ENCODE data around the gene GNAI2. TPM values are rescaled to one million over a fixed set of nuclear protein-coding genes. Genes with fewer than 3 reads are reported as not detected.

Gene GNAI2
- total RNA-seq, 1 experiment from 2014 or later, result 185 TPM

DNA sequence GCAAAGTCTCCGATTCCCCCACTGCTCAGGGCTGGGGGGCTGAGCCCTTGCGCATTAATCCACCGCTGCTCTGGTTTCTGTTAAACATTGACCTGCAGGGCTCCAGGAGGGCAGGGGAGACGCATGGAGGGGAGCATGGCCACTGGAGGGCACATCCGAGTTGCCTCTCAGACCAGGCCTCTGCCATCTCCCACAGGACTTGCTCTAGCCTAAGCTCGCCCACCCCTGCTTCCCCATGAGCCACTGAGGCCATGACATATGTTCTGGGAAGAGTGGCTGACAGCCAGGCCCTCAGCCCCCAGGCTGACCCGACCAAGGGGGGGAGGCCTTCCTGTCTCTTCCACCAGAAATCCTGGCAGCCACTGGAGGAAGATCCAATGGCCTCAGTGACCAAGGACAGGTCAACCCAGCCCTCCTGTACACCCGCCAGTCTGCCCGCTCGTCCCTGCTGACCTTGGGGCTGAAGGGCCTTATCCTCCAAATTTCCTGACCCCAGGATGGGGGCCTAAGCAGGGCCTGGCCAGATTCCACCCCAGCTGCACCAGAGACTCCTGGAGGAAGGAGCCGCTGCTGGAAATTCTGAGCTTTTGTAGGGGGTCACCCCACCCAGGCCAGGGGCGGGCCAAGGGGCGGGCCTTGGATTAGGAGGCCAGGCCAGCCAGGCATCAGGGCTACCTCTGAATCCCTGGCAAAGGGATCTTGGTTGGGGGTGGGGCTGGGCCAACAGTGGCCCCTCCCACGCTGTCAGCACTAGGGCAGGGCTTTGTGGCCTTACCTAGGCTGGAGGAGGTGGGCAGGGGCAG is 67.2 kb downstream of the GNAI2 start, which contains the start of gene HYAL1:
TSS of gene HYAL1 (minus strand) at position 562 of the 803 bp plus-strand sequence. CDS start 618 bp downstream, outside the sequence.
- Mint-ChIP-seq H3K36me3 (peaks cover 10% of the 10 kb centered on the region; the same call in 1 of the 2 replicates), H3K4me3 (peak within 1 kb of the TSS; percentile 20; the same call in 1 of the 2 replicates), H3K4me1 (peaks cover 22% of the 10 kb centered on the region), H3K9me3 (peaks cover 10% of the 10 kb centered on the region; the same call in 1 of the 2 replicates), H3K27ac (peak within 1 kb of the TSS; percentile 87), H3K27me3 (ENCODE audit: low read depth) (peaks cover 5% of the 10 kb centered on the region; the same call in 1 of the 2 replicates)
- ChIA-PET CTCF (interaction anchor here (0.6 to 5.9 kb wide), 19 partner anchors 12 to 760 kb away, joined by 3 to 95 read pairs (median 5); partner anchors contain the start of genes HYAL2, RASSF1 and TUSC2), POLR2A (interaction anchor here (0.5 to 1.4 kb wide), 3 partner anchors 25 to 79 kb away, joined by 3 to 4 read pairs (median 3); partner anchors contain the start of gene TUSC2)
- TF ChIP-seq RORB (CRISPR knock-in tag; IDR thresholded peaks at IDR 0.05) (no peak), ESRRA (CRISPR knock-in tag; IDR thresholded peaks at IDR 0.05; ENCODE audit: borderline replicate concordance) (no peak), TP53 (CRISPR knock-in tag; IDR thresholded peaks at IDR 0.05) (no peak), SP1 (CRISPR knock-in tag; conservative IDR thresholded peaks at IDR 0.05) (peak; percentile 51; the same call in 1 of the 2 replicates), TCF7 (CRISPR knock-in tag; IDR thresholded peaks at IDR 0.05; ENCODE audit: low read depth) (no peak), NR3C1 (CRISPR knock-in tag; conservative IDR thresholded peaks at IDR 0.05; ENCODE audit: low read depth) (no peak), FOXP1 (CRISPR knock-in tag; IDR thresholded peaks at IDR 0.05; ENCODE audit: borderline replicate concordance) (0 out of 2 replicates have a peak, but pooled peaks have one; percentile 24)
- TF ChIP-seq, protein P1, sequence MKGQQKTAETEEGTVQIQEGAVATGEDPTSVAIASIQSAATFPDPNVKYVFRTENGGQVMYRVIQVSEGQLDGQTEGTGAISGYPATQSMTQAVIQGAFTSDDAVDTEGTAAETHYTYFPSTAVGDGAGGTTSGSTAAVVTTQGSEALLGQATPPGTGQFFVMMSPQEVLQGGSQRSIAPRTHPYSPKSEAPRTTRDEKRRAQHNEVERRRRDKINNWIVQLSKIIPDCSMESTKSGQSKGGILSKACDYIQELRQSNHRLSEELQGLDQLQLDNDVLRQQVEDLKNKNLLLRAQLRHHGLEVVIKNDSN (CRISPR knock-in tag; IDR thresholded peaks at IDR 0.05), result no peak
- TF ChIP-seq, protein P2, sequence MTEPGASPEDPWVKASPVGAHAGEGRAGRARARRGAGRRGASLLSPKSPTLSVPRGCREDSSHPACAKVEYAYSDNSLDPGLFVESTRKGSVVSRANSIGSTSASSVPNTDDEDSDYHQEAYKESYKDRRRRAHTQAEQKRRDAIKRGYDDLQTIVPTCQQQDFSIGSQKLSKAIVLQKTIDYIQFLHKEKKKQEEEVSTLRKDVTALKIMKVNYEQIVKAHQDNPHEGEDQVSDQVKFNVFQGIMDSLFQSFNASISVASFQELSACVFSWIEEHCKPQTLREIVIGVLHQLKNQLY (CRISPR knock-in tag; IDR thresholded peaks at IDR 0.05), result no peak
- TF ChIP-seq, protein P3, sequence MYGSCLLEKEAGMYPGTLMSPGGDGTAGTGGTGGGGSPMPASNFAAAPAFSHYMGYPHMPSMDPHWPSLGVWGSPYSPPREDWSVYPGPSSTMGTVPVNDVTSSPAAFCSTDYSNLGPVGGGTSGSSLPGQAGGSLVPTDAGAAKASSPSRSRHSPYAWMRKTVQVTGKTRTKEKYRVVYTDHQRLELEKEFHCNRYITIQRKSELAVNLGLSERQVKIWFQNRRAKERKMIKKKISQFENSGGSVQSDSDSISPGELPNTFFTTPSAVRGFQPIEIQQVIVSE (CRISPR knock-in tag; IDR thresholded peaks at IDR 0.05; ENCODE audit: borderline replicate concordance), result no peak
- TF ChIP-seq, protein P4, sequence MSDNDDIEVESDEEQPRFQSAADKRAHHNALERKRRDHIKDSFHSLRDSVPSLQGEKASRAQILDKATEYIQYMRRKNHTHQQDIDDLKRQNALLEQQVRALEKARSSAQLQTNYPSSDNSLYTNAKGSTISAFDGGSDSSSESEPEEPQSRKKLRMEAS (CRISPR knock-in tag; IDR thresholded peaks at IDR 0.05), result no peak
- ATAC-seq (peak; percentile 57), DNase-seq (ENCODE audit: low spot score) (peak; percentile 91)

DNA sequence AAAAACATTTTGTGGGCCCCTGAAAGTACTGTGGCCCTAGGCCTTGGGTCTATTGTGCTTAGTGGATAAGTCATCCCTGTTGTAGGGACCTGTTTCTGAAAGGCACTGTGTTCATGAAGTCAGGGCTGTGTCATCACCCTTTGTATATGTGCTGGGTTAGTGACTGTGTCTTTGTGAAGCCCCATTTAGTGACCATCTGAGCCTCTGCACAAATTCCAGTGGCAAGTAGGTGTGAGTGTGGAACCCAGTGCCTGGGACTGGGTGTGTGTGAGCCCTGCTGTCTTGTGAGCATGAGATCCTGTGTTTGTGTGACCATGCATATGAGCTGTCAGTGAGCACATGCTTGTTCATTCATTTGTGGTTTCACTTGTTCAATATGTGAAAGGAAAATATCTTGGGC is 68.6 kb downstream of the GNAI2 start:
- Mint-ChIP-seq H3K27me3 (ENCODE audit: low read depth) (peaks cover 11% of the 10 kb centered on the region), H3K4me1 (peaks cover 22% of the 10 kb centered on the region), H3K4me3 (no peak overlapping the region), H3K9me3 (peaks cover 13% of the 10 kb centered on the region), H3K27ac (no peak overlapping the region), H3K36me3 (peaks cover 18% of the 10 kb centered on the region)
- DNase-seq (ENCODE audit: low spot score) (no peak), ATAC-seq (no peak)
- CTCF ChIA-PET, result no interaction called here
- POLR2A ChIA-PET, result no interaction called here
- TF ChIP-seq, protein P4 (CRISPR knock-in tag; IDR thresholded peaks at IDR 0.05), result no peak
- TF ChIP-seq NR3C1 (CRISPR knock-in tag; conservative IDR thresholded peaks at IDR 0.05; ENCODE audit: low read depth) (no peak), ATF1 (CRISPR knock-in tag; IDR thresholded peaks at IDR 0.05) (no peak), ELF4 (CRISPR knock-in tag; IDR thresholded peaks at IDR 0.05; ENCODE audit: low read depth) (no peak), PRRX2 (CRISPR knock-in tag; IDR thresholded peaks at IDR 0.05) (no peak), FOXK1 (CRISPR knock-in tag; IDR thresholded peaks at IDR 0.05) (no peak), TEAD1 (CRISPR knock-in tag; IDR thresholded peaks at IDR 0.05) (no peak), JAZF1 (CRISPR knock-in tag; IDR thresholded peaks at IDR 0.05) (no peak), TP53 (CRISPR knock-in tag; IDR thresholded peaks at IDR 0.05) (no peak), MYBL2 (CRISPR knock-in tag; IDR thresholded peaks at IDR 0.05) (no peak), ZNF396 (CRISPR knock-in tag; IDR thresholded peaks at IDR 0.05; ENCODE audit: borderline replicate concordance) (no peak), ZNF317 (CRISPR knock-in tag; IDR thresholded peaks at IDR 0.05; ENCODE audit: borderline replicate concordance, low read depth) (no peak)
- TF ChIP-seq, protein P5, sequence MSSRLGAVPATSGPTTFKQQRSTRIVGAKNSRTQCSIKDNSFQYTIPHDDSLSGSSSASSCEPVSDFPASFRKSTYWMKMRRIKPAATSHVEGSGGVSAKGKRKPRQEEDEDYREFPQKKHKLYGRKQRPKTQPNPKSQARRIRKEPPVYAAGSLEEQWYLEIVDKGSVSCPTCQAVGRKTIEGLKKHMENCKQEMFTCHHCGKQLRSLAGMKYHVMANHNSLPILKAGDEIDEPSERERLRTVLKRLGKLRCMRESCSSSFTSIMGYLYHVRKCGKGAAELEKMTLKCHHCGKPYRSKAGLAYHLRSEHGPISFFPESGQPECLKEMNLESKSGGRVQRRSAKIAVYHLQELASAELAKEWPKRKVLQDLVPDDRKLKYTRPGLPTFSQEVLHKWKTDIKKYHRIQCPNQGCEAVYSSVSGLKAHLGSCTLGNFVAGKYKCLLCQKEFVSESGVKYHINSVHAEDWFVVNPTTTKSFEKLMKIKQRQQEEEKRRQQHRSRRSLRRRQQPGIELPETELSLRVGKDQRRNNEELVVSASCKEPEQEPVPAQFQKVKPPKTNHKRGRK (CRISPR knock-in tag; IDR thresholded peaks at IDR 0.05; ENCODE audit: borderline replicate concordance), result no peak
- TF ChIP-seq, protein P6, sequence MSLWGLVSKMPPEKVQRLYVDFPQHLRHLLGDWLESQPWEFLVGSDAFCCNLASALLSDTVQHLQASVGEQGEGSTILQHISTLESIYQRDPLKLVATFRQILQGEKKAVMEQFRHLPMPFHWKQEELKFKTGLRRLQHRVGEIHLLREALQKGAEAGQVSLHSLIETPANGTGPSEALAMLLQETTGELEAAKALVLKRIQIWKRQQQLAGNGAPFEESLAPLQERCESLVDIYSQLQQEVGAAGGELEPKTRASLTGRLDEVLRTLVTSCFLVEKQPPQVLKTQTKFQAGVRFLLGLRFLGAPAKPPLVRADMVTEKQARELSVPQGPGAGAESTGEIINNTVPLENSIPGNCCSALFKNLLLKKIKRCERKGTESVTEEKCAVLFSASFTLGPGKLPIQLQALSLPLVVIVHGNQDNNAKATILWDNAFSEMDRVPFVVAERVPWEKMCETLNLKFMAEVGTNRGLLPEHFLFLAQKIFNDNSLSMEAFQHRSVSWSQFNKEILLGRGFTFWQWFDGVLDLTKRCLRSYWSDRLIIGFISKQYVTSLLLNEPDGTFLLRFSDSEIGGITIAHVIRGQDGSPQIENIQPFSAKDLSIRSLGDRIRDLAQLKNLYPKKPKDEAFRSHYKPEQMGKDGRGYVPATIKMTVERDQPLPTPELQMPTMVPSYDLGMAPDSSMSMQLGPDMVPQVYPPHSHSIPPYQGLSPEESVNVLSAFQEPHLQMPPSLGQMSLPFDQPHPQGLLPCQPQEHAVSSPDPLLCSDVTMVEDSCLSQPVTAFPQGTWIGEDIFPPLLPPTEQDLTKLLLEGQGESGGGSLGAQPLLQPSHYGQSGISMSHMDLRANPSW (CRISPR knock-in tag; conservative IDR thresholded peaks at IDR 0.05; ENCODE audit: low read depth), result no peak

Data from WTC11 (cell line).